ENCODE measurements around the gene MALAT1.

DNA sequence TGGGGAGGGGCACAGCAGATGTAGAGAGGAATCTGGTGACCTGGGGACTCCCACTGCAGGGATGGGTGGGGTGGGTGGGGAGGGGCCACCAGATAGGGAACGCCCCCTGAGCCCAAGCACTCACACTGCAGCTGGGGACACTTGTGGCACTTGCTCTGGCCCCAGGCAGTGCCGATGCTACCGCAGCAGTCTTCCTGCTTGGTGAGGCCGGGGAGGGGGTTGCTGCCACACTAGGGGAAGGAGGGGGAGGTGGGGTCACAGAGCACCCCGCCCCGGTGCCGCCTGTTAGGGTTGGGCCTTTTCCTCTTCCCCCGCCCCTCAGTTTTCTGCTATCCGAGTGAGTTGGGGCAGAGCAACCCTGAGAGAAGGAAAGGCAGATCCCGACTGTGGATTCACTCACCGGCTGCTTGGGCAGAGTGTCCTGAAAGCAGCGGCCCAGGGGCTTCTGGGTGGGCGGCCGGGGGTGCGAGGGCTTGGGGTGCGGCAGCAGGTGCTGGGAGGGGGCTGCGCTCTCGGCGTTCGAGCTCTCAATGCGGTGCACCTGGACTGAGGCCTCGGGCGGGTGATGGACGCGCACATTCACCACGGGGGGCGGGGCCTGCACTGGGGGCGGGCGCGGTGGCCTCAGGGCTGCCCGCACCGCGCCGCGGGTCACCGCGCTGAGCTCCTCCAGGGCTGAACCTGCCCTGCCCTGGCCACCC is 54.6 kb downstream of the MALAT1 start:
- TF ChIP-seq FOXM1 (IDR thresholded peaks at IDR 0.05; ENCODE audit: borderline replicate concordance) (no peak), SP1 (IDR thresholded peaks at IDR 0.05) (no peak), HDGF (IDR thresholded peaks at IDR 0.05; ENCODE audit: borderline replicate concordance) (no peak), ELF4 (IDR thresholded peaks at IDR 0.05) (no peak), BHLHE40 (IDR thresholded peaks at IDR 0.05; ENCODE audit: borderline replicate concordance) (no peak), ZNF384 (IDR thresholded peaks at IDR 0.05) (no peak), CTBP1 (IDR thresholded peaks at IDR 0.05; ENCODE audit: borderline replicate concordance) (no peak), L3MBTL2 (conservative IDR thresholded peaks at IDR 0.05) (no peak), FOXA1 (IDR thresholded peaks at IDR 0.05) (no peak), SUZ12 (IDR thresholded peaks at IDR 0.05) (no peak)
- TF ChIP-seq, protein P1, sequence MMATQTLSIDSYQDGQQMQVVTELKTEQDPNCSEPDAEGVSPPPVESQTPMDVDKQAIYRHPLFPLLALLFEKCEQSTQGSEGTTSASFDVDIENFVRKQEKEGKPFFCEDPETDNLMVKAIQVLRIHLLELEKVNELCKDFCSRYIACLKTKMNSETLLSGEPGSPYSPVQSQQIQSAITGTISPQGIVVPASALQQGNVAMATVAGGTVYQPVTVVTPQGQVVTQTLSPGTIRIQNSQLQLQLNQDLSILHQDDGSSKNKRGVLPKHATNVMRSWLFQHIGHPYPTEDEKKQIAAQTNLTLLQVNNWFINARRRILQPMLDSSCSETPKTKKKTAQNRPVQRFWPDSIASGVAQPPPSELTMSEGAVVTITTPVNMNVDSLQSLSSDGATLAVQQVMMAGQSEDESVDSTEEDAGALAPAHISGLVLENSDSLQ (IDR thresholded peaks at IDR 0.05) = no peak
